ENCODE results near the gene GOLGA6L2.

- TF ChIP-seq CTCF (IDR thresholded peaks at IDR 0.05) (no peak), POLR2A (IDR thresholded peaks at IDR 0.05) (no peak)
These were observed 22.7 kb downstream of the GOLGA6L2 start for GRCh38 chr15:23424111-23424904.
